ENCODE data around the gene ERFE.

GRCh38 chr2:238166391-238167343 lies 7.9 kb downstream of the ERFE start:
- TF ChIP-seq CTCF (IDR thresholded peaks at IDR 0.05) = no peak
- no peak for TF ChIP-seq REST (IDR thresholded peaks at IDR 0.05; ENCODE audit: insufficient read depth in 1 of 2, low read depth in 2 of 2, low read length in 1 of 2)
- no peak for TF ChIP-seq POLR2AphosphoS5 (IDR thresholded peaks at IDR 0.05; ENCODE audit: low read depth, low read length)
